Stimulated activated CD8-positive, alpha-beta memory T cell treated with anti-CD3 and anti-CD28 coated beads, Interleukin-7, amount 100 ng/mL, for 4 hours (primary cell): ENCODE results near the gene ATP6V1C2.
"Not testable (repeated sequence)": the region's sequence is repeated elsewhere in the genome, so short reads cannot be mapped to it uniquely, and the experiment has no call there.

Source experiments
- DNase-seq, 2 donors: peaks; one replicate each; pipeline ENCODE4 v3.0.0-alpha.2; 2020; ENCODE audit warnings: low read depth in 2 of 2

Gene ATP6V1C2

GRCh38 chr2:10768063-10768507 lies 46.7 kb downstream of the ATP6V1C2 start:
- no peak for DNase-seq

DNA sequence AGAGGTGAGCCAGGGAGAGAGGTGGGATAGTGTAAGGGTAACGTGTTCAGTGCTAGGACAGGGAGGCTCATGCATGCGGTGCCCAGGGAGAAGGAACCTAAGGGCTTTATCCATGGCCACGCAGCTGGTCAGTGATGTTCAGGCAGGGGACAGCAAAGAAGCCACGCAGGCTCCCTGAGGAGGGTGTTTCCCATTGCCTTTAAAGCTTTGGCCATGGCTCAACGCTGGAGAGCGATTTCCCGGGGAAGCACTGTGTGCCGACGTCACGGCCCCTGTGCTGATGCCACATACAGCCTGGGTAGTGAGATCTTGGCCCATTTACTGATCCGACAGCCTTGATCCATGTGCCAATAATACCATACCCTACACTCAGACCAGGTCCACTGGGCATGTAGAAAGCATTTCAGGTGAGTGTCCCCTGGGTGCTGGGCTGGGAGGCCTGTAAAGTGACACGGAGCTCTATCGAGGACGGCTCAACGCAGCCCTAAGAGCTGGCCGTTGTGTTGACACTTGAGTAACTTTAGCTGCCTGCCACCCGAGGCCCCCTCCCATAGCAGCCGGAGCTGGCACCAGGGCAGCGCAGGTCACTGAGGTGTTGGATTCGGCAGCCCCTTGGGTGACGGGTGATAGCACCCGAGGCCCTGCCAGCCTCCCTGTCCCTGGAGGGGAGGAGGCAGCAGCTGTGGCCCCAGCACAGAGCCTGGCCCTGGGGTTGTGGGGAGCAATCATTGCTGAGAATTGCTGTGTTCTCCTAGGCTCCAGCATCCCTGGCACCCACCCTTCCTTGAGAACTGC lies 49.7 kb downstream of the ATP6V1C2 start:
- no peak for DNase-seq

DNA sequence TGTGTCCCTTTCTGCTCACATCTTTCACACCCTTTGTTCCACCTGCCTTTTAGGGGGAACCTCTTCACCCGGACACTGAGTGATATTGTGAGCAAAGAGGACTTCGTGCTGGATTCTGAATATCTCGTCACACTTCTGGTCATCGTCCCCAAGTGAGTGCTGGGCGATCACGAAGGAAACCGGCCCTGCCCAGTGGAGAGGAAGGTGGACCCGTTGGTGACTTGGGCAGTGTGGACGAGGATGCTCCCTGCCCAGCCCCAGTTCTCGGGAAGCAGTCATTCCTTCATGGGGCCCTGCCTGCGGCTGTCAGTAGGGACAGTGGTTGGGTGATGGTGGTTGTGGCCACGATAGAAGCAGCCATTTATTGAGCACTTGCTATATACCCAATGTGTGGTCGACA lies 50.4 kb downstream of the ATP6V1C2 start:
- no peak for DNase-seq

- DNase-seq = no peak
Observed at GRCh38 chr2:10772201-10772867, 50.9 kb downstream of the ATP6V1C2 start.

DNA sequence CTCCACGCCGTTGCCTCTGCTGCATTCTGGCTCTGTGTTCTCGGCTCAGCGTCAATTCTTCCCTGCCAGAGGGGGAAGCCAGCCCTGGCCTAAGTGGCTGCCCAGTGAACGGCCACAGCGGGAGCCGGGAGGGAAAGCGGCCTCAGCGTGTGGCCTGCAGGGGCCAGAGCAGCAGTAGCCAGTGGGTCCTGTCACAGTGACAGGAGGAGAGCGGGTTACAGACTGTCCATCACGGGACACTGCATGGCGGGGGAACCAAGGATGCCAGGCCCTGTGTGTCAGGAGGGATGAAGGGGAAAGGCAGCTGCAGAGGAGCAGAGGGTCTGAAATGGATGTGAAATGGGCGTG lies 51.4 kb downstream of the ATP6V1C2 start:
- DNase-seq = no peak

DNA sequence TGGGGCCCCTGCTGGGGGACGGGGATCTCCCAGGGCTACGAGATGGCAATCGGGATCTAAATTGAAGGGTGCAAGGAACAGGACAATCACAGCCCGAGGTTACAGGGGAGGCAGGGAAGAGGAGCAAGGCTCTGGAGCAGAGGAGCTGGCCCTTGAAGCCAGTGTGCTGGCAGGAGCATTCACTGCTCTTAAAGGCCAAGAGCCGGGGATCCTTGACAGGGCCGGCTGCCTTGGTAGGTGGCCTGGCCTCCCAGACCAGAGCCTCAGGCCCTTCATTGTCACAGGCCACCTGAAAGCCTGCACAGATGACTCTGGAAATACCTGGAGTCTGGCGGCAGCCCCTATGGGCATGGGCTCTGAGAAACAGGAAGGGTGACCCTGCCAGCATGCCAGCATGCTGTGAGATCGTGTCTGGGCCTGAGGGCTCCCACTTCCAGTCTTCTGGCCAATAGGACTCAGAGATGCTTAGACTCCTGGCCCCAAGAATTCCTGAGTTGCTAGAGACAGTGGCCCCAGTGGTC lies 52.5 kb downstream of the ATP6V1C2 start:
- DNase-seq = no peak

GRCh38 chr2:10774394-10774793 lies 53.0 kb downstream of the ATP6V1C2 start:
- no peak for DNase-seq

GRCh38 chr2:10775021-10775780 lies 53.8 kb downstream of the ATP6V1C2 start:
- no peak for DNase-seq

DNA sequence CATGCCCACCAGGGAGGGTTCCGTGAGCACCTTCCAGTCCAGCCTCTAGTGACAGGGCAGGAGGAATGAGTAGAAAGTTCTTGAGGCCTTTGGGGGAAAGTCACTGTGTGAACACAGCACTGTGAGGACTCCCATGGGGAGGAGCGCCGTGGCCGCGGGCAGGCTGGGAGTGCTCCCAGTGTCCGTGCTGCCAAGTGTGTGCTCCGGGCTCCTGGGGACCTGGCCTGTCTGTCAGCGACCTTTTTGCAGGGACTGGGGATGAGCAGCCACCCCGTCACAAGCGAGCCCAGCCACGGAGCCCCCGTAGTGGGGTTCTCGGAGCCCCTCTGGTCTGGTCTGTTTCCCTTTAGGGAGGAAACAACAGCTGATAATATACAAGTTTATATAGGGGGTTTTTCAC lies 54.4 kb downstream of the ATP6V1C2 start:
- no peak for DNase-seq

GRCh38 chr2:10776231-10776977 lies 55.0 kb downstream of the ATP6V1C2 start:
- DNase-seq = no peak

- DNase-seq = no peak
Observed at GRCh38 chr2:10777111-10777841, 55.8 kb downstream of the ATP6V1C2 start.

GRCh38 chr2:10777842-10778723 lies 56.7 kb downstream of the ATP6V1C2 start:
- no peak for DNase-seq

- no peak for DNase-seq
Observed at GRCh38 chr2:10778724-10779115, 57.3 kb downstream of the ATP6V1C2 start.

- no peak for DNase-seq
Observed at GRCh38 chr2:10779776-10780490, 58.5 kb downstream of the ATP6V1C2 start.

DNA sequence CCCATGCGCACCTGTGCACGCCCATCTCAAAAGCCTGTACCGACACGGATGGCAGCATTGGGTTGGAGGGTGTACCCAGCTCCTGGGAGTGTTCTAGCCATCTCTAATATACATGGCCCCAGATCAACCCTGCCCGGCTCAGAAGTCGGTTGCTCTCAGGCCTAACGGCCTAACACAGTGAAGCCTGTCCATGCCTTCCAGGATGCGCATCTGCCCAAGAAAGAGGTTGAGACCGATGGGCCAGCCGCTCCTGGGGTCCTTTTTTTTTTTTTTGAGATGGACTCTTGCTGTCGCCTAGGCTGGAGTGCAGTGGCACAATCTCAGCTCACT lies 59.0 kb downstream of the ATP6V1C2 start:
- DNase-seq = no peak

DNA sequence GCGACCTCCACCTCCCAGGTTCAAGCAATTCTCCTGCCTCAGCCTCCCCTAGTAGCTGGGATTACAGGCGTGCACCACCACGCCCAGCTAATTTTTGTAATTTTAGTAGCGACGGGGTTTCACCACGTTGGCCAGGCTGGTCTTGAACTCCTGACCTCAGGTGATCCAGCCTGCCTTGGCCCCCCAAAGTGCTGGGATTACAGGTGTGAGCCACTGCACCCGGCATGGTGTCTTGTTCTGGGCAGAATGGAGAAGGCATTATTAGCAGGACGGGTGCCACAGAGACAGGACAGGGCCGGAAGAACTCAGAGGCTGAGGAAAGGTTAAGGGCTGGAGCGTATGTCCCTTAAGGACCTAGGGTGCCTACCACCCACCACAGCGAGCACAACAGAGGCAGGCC lies 59.4 kb downstream of the ATP6V1C2 start:
- not testable (repeated sequence) for DNase-seq

- DNase-seq = no peak
Observed at GRCh38 chr2:10781746-10782145, 60.3 kb downstream of the ATP6V1C2 start.

DNA sequence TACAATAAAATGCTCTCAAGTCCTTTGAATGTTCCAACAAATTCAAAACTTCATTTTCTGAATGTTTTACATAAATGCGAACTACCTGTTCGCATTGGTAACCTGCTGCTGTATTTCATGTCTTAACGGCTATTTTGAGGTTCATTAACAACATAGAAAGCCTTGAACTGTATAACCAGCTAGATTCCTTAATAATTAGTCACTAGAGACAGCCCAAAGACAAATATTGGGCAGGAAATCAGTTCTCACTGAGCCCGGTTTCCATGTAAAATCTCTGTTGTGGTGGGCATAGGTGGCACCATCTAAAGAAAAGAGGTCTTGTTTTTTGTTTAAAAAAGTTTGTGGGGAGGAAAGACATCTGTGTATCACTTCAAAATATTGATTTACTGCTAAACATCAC lies 62.0 kb downstream of the ATP6V1C2 start:
- no peak for DNase-seq

DNA sequence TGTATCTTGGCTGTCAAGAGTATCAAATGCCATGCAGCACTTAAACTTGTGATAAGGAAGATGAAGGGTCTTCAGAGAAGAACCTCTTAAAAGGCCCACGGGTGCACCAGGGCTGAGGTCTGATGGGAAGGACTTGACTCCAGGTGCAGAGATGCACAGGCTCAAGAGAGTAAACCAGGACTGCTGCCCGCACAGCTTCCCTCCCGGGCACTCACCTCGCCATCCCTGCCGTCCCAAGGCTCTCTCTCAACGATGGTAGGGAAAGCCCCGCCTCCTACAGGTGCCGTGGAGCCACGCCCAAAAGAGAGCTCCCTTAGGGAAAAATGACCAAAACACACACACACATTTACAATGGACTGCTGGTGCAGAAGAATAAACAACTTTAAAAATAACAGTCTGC lies 63.3 kb downstream of the ATP6V1C2 start:
- no peak for DNase-seq

GRCh38 chr2:10785260-10785659 lies 63.8 kb downstream of the ATP6V1C2 start:
- DNase-seq = no peak
